HG03095 (cell line): ENCODE results near the gene KRTAP4-8.
"Not testable (repeated sequence)": the region's sequence is repeated elsewhere in the genome, so short reads cannot be mapped to it uniquely, and the experiment has no call there.

Source experiments
- ATAC-seq: cut with Tn5 transposase; IDR thresholded peaks from one replicate; pipeline ENCODE4 v1.9.1; 2021; ENCODE audit warnings: moderate library complexity; ENCODE audit not compliant: unreplicated experiment

Gene KRTAP4-8

GRCh38 chr17:41065829-41066624 lies 31.9 kb downstream of the KRTAP4-8 start, which contains the start of gene KRTAP2-4:
KRTAP2-4 (minus strand) TSS chr17:41065879; CDS start chr17:41065845, 34 bp downstream.
- ATAC-seq, result no peak

DNA sequence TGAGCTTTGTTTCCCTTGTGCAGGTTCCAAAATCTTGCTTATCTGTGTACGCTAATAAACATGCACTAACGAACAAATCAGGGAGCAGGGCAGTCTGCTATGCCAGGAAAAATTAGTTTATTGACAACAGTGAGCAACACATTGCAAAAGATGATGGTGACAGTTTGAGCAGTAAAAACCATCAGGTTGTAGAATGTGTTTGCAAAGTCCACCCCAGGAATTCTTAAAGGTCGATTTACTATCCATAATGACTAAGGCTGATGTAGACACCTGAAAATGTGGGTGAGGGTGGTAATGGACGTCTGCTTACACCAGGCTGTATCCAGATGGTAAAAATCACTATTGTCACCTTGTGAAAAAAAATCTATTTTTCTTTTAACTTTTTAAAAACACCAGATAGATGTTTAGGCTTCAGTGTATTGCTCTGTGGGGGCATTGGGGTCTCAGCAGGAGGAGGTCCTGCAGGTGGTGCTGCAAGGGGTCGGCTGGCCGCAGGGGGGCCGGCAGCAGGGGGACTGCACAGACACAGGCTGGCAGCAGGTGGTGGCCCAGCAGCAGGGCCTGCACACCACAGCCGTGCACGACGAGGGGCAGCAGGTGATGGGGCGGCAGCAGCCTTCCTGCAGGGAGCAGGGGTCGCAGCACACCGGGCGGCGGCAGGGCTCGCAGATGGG lies 32.8 kb downstream of the KRTAP4-8 start:
- ATAC-seq, result not testable (repeated sequence)

GRCh38 chr17:41064301-41064700 lies 33.6 kb downstream of the KRTAP4-8 start:
- ATAC-seq, result no peak

DNA sequence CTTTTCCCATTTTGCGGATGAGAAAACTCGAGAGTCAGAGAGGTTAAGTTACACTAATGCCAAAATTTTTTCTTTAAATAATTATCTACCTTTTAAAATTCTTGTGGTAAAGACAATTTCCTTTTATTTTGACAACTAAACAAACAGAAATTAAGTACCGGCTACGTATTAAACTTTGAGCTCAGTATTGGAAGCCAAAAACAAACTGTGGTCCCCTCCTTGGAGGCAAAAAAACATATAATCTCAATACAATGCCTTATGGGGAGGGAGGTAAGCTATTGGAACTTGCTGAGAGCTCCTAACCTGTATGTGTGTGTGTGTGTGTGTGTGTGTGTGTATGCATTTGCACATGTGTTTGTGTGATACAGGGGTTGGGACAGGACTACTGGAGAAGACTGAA lies 34.5 kb downstream of the KRTAP4-8 start:
- ATAC-seq, result no peak

DNA sequence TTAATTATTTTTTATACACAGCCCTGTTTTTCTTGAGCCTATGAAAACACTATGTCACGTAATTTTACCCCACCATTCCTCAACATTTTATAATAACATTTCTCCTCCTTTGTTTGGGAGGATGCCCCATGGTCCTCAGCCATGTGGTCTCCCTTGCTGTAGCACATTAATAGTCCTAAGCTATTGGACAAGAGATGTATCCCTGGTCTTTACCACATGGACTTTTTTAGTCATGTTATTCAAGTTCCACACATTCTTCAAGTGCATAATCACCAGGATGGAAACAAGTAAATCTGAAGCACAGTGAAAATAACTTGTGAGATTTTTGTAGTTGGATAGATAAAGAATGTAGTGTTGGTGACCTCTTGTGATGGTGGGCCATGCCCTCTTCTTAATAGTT lies 36.0 kb downstream of the KRTAP4-8 start:
- no peak for ATAC-seq

GRCh38 chr17:41060052-41060604 lies 37.8 kb downstream of the KRTAP4-8 start, which contains the start of gene KRTAP2-3:
KRTAP2-3 (minus strand) TSS chr17:41060114; CDS start chr17:41060050, 64 bp downstream.
- no peak for ATAC-seq

DNA sequence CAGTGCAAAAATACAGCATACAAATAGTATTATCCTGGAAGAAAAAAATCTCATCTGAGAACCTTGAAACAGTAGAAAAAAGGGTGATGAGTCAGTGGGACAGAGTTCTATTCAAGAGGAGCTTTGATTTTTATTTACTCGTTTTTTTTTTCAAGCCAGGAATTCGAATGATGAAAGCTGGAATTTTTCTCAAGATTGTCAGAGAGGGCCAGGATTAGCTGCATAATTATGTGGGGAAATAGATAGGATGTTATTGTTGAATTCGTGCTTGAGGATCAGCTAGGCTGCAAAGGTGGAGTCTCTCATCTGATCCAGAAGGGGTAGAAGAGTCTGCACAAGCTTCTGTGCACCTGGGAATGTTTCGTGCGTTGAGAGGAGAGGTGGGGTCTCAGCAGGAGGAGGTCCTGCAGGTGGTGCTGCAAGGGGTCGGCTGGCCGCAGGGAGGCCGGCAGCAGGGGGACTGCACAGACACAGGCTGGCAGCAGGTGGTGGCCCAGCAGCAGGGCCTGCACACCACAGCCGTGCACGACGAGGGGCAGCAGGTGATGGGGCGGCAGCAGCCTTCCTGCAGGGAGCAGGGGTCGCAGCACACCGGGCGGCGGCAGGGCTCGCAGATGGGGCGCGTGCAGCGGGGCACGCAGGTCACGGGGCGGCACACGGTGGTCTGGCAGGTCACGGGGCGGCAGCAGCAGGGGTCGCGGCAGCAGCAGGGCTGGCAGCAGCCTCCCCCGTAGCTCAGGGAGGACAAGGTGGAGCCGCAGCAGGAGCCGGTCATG lies 38.5 kb downstream of the KRTAP4-8 start:
- ATAC-seq, result not testable (repeated sequence)

GRCh38 chr17:41058741-41059140 lies 39.2 kb downstream of the KRTAP4-8 start:
- ATAC-seq, result no peak

GRCh38 chr17:41057547-41057946 lies 40.4 kb downstream of the KRTAP4-8 start:
- no peak for ATAC-seq

GRCh38 chr17:41055130-41055529 lies 42.8 kb downstream of the KRTAP4-8 start, which contains the start of gene KRTAP2-2:
KRTAP2-2 (minus strand) TSS chr17:41055230; CDS start chr17:41055211, 19 bp downstream.
- not testable (repeated sequence) for ATAC-seq

DNA sequence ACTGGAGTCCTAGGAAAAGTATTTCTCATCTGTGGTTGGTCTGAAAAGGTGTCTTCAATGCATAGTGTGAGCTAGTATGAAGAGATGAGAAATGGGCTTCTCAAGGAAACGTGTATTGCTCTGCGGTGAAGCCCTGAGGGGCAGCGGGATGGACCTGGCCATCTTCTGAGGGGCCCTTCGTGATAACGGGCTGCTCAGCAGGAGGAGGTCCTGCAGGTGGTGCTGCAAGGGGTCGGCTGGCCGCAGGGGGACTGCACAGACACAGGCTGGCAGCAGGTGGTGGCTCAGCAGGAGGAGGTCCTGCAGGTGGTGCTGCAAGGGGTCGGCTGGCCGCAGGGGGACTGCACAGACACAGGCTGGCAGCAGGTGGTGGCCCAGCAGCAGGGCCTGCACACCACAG lies 43.4 kb downstream of the KRTAP4-8 start:
- not testable (repeated sequence) for ATAC-seq

DNA sequence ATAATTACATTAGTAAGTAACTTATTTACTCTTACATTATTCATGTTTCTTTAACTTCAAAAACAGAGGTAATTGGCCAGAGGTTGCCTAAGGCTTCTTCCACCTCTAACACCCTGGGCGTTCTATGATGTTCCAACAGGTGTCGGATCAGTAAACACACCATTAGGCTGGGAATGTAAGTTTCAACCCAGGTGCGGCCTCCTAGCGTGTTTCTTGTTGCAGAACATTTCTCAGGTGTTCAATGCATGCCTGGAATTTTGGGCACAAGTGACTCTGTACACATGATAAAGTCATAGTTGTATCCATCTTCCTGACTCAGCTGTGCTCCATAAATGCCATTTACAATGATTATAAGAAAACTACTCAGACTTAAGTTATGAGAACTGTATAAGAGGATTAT lies 43.9 kb downstream of the KRTAP4-8 start:
- no peak for ATAC-seq

DNA sequence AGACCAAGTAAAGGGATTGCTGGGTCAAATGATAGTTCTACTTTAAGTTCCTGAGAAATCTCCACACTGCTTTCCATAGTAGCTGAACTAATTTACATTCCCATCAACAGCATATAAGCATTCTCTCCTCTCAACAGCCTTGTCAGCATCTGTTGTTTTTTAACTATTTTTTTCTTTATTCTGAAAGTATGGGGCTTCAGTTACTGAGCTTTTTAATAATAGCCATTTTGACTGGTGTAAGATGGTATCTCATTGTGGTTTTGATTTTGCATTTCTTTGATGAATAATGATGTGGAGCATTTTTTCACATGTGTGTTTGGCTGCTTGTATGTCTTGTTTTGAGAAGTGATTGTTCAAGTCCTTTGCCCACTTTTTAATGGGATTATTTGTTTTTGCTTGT lies 45.4 kb downstream of the KRTAP4-8 start:
- ATAC-seq, result no peak

- no peak for ATAC-seq
Measured at GRCh38 chr17:41049110-41049509, 48.8 kb downstream of the KRTAP4-8 start.

- ATAC-seq, result no peak
Measured at GRCh38 chr17:41048441-41048840, 49.5 kb downstream of the KRTAP4-8 start.
